NT2/D1 (cell line): Measurements from ENCODE around the gene MED16.

Experiments
- DNase-seq: peaks from one replicate; pipeline ENCODE4 v3.0.0-alpha.2; 2011; ENCODE audit warnings: low read depth, low spot score
- H3K27me3 ChIP-seq: 2 replicates; pipeline ENCODE4 v1.6.0; 2011; ENCODE audit warnings: mild to moderate bottlenecking; ENCODE audit not compliant: insufficient read length, insufficient read depth
- H3K36me3 ChIP-seq: 2 replicates; pipeline ENCODE4 v1.6.1; 2011; ENCODE audit warnings: mild to moderate bottlenecking, low read length, mixed read lengths; ENCODE audit not compliant: insufficient read depth, insufficient read length
- H3K4me1 ChIP-seq: 2 replicates; pipeline ENCODE4 v1.5.1; 2011; ENCODE audit not compliant: insufficient read depth, insufficient read length
- H3K4me3 ChIP-seq: 2 replicates; pipeline ENCODE4 v1.5.1; 2011; ENCODE audit warnings: low read depth; ENCODE audit not compliant: insufficient read length
- H3K9ac ChIP-seq: 2 replicates; pipeline ENCODE4 v1.6.0; 2011; ENCODE audit warnings: low read depth; ENCODE audit not compliant: insufficient read length
- H3K9me3 ChIP-seq: 2 replicates; pipeline ENCODE4 v1.5.1; 2011; ENCODE audit warnings: mild to moderate bottlenecking, low read length; ENCODE audit not compliant: insufficient read depth
- SUZ12 ChIP-seq: IDR thresholded peaks from 2 replicates; pipeline ENCODE4 v1.6.1; 2011; ENCODE audit not compliant: insufficient read length, insufficient read depth; ENCODE audit errors: extremely low read depth
- YY1 ChIP-seq: IDR thresholded peaks from 2 replicates; pipeline ENCODE4 v1.6.1; 2011; ENCODE audit not compliant: insufficient read length, insufficient read depth
- ZNF274 ChIP-seq: IDR thresholded peaks from 2 replicates; pipeline ENCODE4 v1.6.1; 2011; ENCODE audit warnings: mild to moderate bottlenecking, low read depth, low read length

MED16 gene

GRCh38 chr19:888581-889385, 4.2 kb downstream of the MED16 start:
- no peaks in the 10 kb centered on the region for H3K9me3 ChIP-seq
- no peak for DNase-seq
- peaks cover 70% of the 10 kb centered on the region for H3K36me3 ChIP-seq
- peaks cover 7% of the 10 kb centered on the region for H3K4me1 ChIP-seq
- H3K9ac ChIP-seq = peak overlapping the region; percentile 64
- TF ChIP-seq ZNF274 (no peak), YY1 (no peak), SUZ12 (no peak)
- no peak overlapping the region for H3K4me3 ChIP-seq
- H3K27me3 ChIP-seq = no peaks in the 10 kb centered on the region

- H3K9me3 ChIP-seq = no peaks in the 10 kb centered on the region
- no peak overlapping the region for H3K4me3 ChIP-seq
- peaks cover 82% of the 10 kb centered on the region for H3K36me3 ChIP-seq
- no peak for DNase-seq
- H3K9ac ChIP-seq = no peak overlapping the region
- peaks cover 7% of the 10 kb centered on the region for H3K4me1 ChIP-seq
- H3K27me3 ChIP-seq = no peaks in the 10 kb centered on the region
- TF ChIP-seq YY1 (no peak), SUZ12 (no peak), ZNF274 (no peak)
Observed at GRCh38 chr19:887599-887998, 5.4 kb downstream of the MED16 start.

- no peak for TF ChIP-seq ZNF274
- no peak for TF ChIP-seq YY1
- TF ChIP-seq SUZ12 = no peak
- Histone ChIP-seq H3K36me3 (peaks cover 87% of the 10 kb centered on the region), H3K4me1 (peaks cover 7% of the 10 kb centered on the region), H3K9me3 (no peaks in the 10 kb centered on the region), H3K9ac (no peak overlapping the region), H3K4me3 (no peak overlapping the region), H3K27me3 (no peaks in the 10 kb centered on the region)
- DNase-seq = no peak
Observed at GRCh38 chr19:887072-887471, 5.9 kb downstream of the MED16 start.

- Histone ChIP-seq H3K9me3 (peaks cover 6% of the 10 kb centered on the region; the same call in 1 of the 2 replicates), H3K4me3 (no peak overlapping the region), H3K4me1 (peaks cover 7% of the 10 kb centered on the region), H3K36me3 (peaks cover 96% of the 10 kb centered on the region), H3K9ac (no peak overlapping the region), H3K27me3 (no peaks in the 10 kb centered on the region)
- TF ChIP-seq YY1 = no peak
- no peak for DNase-seq
Observed at GRCh38 chr19:885536-886224, 7.3 kb downstream of the MED16 start.

GRCh38 chr19:884420-885211, 8.4 kb downstream of the MED16 start:
- no peak for TF ChIP-seq SUZ12
- no peak for TF ChIP-seq YY1
- no peak for TF ChIP-seq ZNF274
- peaks cover 91% of the 10 kb centered on the region for H3K36me3 ChIP-seq
- peak overlapping the region; percentile 42 for H3K9ac ChIP-seq
- H3K4me3 ChIP-seq = no peak overlapping the region
- H3K4me1 ChIP-seq = peaks cover 7% of the 10 kb centered on the region
- no peaks in the 10 kb centered on the region for H3K27me3 ChIP-seq
- H3K9me3 ChIP-seq = peaks cover 6% of the 10 kb centered on the region; the same call in 1 of the 2 replicates
- no peak for DNase-seq

- no peak overlapping the region for H3K9ac ChIP-seq
Observed at GRCh38 chr19:883661-884211, 9.3 kb downstream of the MED16 start.

More at GRCh38 chr19:883661-884211, 9.3 kb downstream of the MED16 start:
- Histone ChIP-seq H3K9me3 (peaks cover 6% of the 10 kb centered on the region; the same call in 1 of the 2 replicates), H3K4me1 (peaks cover 7% of the 10 kb centered on the region), H3K4me3 (no peak overlapping the region), H3K27me3 (no peaks in the 10 kb centered on the region), H3K36me3 (peaks cover 88% of the 10 kb centered on the region)
- TF ChIP-seq ZNF274 (no peak), SUZ12 (no peak), YY1 (no peak)
- no peak for DNase-seq
